ENCODE results near the gene MMS22L. TPM values are rescaled to one million over a fixed set of nuclear protein-coding genes. Genes with fewer than 3 reads are reported as not detected.

The MMS22L gene
- total and polyA plus RNA-seq, 10 of the 15 experiments (the other 5 are each of a cell fraction or from before 2014, with no cell fraction given), result 5.0 to 33.9 (median 18.7) TPM

GRCh38 chr6:97282238-97282725 is 734 bp downstream of the MMS22L start:
- WGBS (ENCODE audit: insufficient coverage, insufficient replicate concordance, low lambda C conversion rate, missing lambda C conversion rate), result 2% methylated on average over 10 of the region's 13 CpGs
- peak; percentile 66 for TF ChIP-seq PKNOX1 (IDR thresholded peaks at IDR 0.05)
- no peak for TF ChIP-seq SMAD5 (IDR thresholded peaks at IDR 0.05; ENCODE audit: low read depth)
- peak overlapping the region; percentile 83 for H3K4me3 ChIP-seq
- peak; percentile 18 for ATAC-seq
- H3K9ac ChIP-seq (ENCODE audit: control insufficient read depth, insufficient read depth, low read length), result peak overlapping the region; percentile 96
- H4K20me1 ChIP-seq (ENCODE audit: control insufficient read depth, insufficient read depth), result no peaks in the 10 kb centered on the region
- no peaks in the 10 kb centered on the region for H3K27me3 ChIP-seq (replicated peaks in 1 of 2; ENCODE audit: control insufficient read depth in 2 of 2, insufficient read depth in 2 of 2, low read length in 1 of 2)
- H3K9me3 ChIP-seq (replicated peaks; ENCODE audit: control insufficient read depth, insufficient read depth, low read length), result no peaks in the 10 kb centered on the region
- no TSS peak for BruUV-seq (replicated peaks)
- RAD21 ChIA-PET (ENCODE audit: unreplicated experiment), result no interaction called here
- H3K27ac ChIP-seq (ENCODE audit: control insufficient read depth, insufficient read depth), result peak overlapping the region; percentile 87
- no peak for DNase-seq (ENCODE audit: low read depth, low spot score)
- H3K79me2 ChIP-seq (ENCODE audit: control insufficient read depth, insufficient read depth, low read length), result peaks cover 20% of the 10 kb centered on the region
- CTCF ChIA-PET, result no interaction called here
- SMC1A ChIA-PET (ENCODE audit: uncharacterized antibody, unreplicated experiment), result interaction anchor here (1.0 to 2.6 kb wide), 2 partner anchors 10 to 15 kb away, joined by 3 to 12 read pairs; no protein-coding TSS in a partner anchor
- H3K4me2 ChIP-seq (ENCODE audit: control insufficient read depth, insufficient read depth), result peak overlapping the region; percentile 92
- in situ Hi-C loops (cut with MboI) (no loop called here), intact Hi-C loops (cut with micrococcal nuclease; ENCODE audit: unreplicated experiment) (no loop called here)
- no peaks in the 10 kb centered on the region; a peak in 2 of 4 replicates for H3K36me3 ChIP-seq (ENCODE audit: control insufficient read depth in 2 of 2, insufficient read depth in 2 of 2, low read length in 1 of 2)
- peak overlapping the region; percentile 100 for H2AFZ ChIP-seq (ENCODE audit: control insufficient read depth, low read depth, low read length)
- no peaks in the 10 kb centered on the region for H3K4me1 ChIP-seq (ENCODE audit: control insufficient read depth, insufficient read depth, low read length)
- POLR2A ChIA-PET, result interaction anchor here (1.6 kb wide), 1 partner anchor 9 kb away, joined by 3 read pairs; no protein-coding TSS in a partner anchor
- FAIRE-seq, result no peak

- DNase-seq (ENCODE audit: low read depth, low spot score), result no peak
- ChIA-PET SMC1A (ENCODE audit: uncharacterized antibody, unreplicated experiment) (interaction anchor here (2.6 kb wide), 1 partner anchor 9 kb away, joined by 12 read pairs; no protein-coding TSS in a partner anchor), POLR2A (no interaction called here), RAD21 (ENCODE audit: unreplicated experiment) (no interaction called here), CTCF (no interaction called here)
- H2AFZ ChIP-seq (ENCODE audit: control insufficient read depth, low read depth, low read length), result no peak overlapping the region
- H3K4me2 ChIP-seq (ENCODE audit: control insufficient read depth, insufficient read depth), result no peak overlapping the region
- WGBS (ENCODE audit: insufficient coverage, insufficient replicate concordance, low lambda C conversion rate, missing lambda C conversion rate), result 100% methylated on average over 1 of the region's 1 CpG
- H3K4me1 ChIP-seq (ENCODE audit: control insufficient read depth, insufficient read depth, low read length), result no peaks in the 10 kb centered on the region
- no peak for ATAC-seq
- in situ Hi-C loops (cut with MboI), result no loop called here
- FAIRE-seq, result no peak
- no peak overlapping the region for H3K9ac ChIP-seq (ENCODE audit: control insufficient read depth, insufficient read depth, low read length)
- H3K27me3 ChIP-seq (replicated peaks in 1 of 2; ENCODE audit: control insufficient read depth in 2 of 2, insufficient read depth in 2 of 2, low read length in 1 of 2), result no peaks in the 10 kb centered on the region
- H3K79me2 ChIP-seq (ENCODE audit: control insufficient read depth, insufficient read depth, low read length), result peaks cover 20% of the 10 kb centered on the region
- H3K4me3 ChIP-seq, result peak overlapping the region; percentile 83
- BruUV-seq (replicated peaks), result no TSS peak
- intact Hi-C loops (cut with micrococcal nuclease; ENCODE audit: unreplicated experiment), result no loop called here
- H3K36me3 ChIP-seq (ENCODE audit: control insufficient read depth in 2 of 2, insufficient read depth in 2 of 2, low read length in 1 of 2), result peaks cover 0 to 2% of the 10 kb centered on the region in 2 experiments; a peak in 3 of 4 replicates
- no peak overlapping the region for H3K27ac ChIP-seq (ENCODE audit: control insufficient read depth, insufficient read depth)
- H3K9me3 ChIP-seq (replicated peaks; ENCODE audit: control insufficient read depth, insufficient read depth, low read length), result no peaks in the 10 kb centered on the region
- TF ChIP-seq ASH2L (IDR thresholded peaks at IDR 0.05; ENCODE audit: borderline replicate concordance, low read depth), result no peak
- TF ChIP-seq SMC3 (IDR thresholded peaks at IDR 0.05; ENCODE audit: borderline replicate concordance, low read length), result no peak
- TF ChIP-seq RAD51 (IDR thresholded peaks at IDR 0.05), result no peak
- TF ChIP-seq BACH1 (IDR thresholded peaks at IDR 0.05; ENCODE audit: borderline replicate concordance), result no peak
- no peak for TF ChIP-seq SREBF1 (IDR thresholded peaks at IDR 0.05; ENCODE audit: low read length)
- TF ChIP-seq ZNF592 (IDR thresholded peaks at IDR 0.05), result no peak
- H4K20me1 ChIP-seq (ENCODE audit: control insufficient read depth, insufficient read depth), result no peaks in the 10 kb centered on the region
Measured at GRCh38 chr6:97280766-97281165, 2.2 kb downstream of the MMS22L start.
